H9 (cell line): Measurements from ENCODE around the gene DNAJC5. TPM values are rescaled to one million over a fixed set of nuclear protein-coding genes. Genes with fewer than 3 reads are reported as not detected.

Source experiments
- DNase-seq: peaks from one replicate; pipeline ENCODE4 v3.0.0-alpha.2; 2017
- H2AFZ ChIP-seq: one replicate; pipeline ENCODE4 v1.6.1; 2013; ENCODE audit warnings: mild to moderate bottlenecking, low read length, control low read depth, moderate library complexity
- H2AK5ac ChIP-seq: 2 replicates; pipeline ENCODE4 v1.6.1; 2013; ENCODE audit warnings: low read length, control low read depth, mixed read lengths; ENCODE audit not compliant: insufficient read length
- H2BK120ac ChIP-seq: one replicate; pipeline ENCODE4 v1.6.1; 2013; ENCODE audit warnings: low read depth, mild to moderate bottlenecking, low read length, control low read depth, inconsistent platforms; ENCODE audit not compliant: poor library complexity, severe bottlenecking
- H2BK12ac ChIP-seq: 2 replicates; pipeline ENCODE4 v1.6.1; 2013; ENCODE audit warnings: low read length, control low read depth, mixed read lengths, low read depth; ENCODE audit not compliant: insufficient read length
- H2BK15ac ChIP-seq: 2 replicates; pipeline ENCODE4 v1.6.1; 2013; ENCODE audit warnings: low read depth, low read length, control low read depth
- H2BK20ac ChIP-seq: one replicate; pipeline ENCODE4 v1.6.1; 2013; ENCODE audit warnings: low read depth, mild to moderate bottlenecking, low read length, control low read depth, inconsistent platforms; ENCODE audit not compliant: poor library complexity, severe bottlenecking
- H2BK5ac ChIP-seq: 2 replicates; pipeline ENCODE4 v1.6.1; 2013; ENCODE audit warnings: low read length, control low read depth, mixed read lengths; ENCODE audit not compliant: insufficient read length
- H3K14ac ChIP-seq: 2 replicates; pipeline ENCODE4 v1.6.1; 2013; ENCODE audit warnings: low read length, control low read depth; ENCODE audit not compliant: insufficient read depth
- H3K18ac ChIP-seq: 2 replicates; pipeline ENCODE4 v1.6.1; 2013; ENCODE audit warnings: low read depth, mild to moderate bottlenecking, mixed read lengths, low read length, control low read depth; ENCODE audit not compliant: insufficient read length
- H3K23ac ChIP-seq: 2 replicates; pipeline ENCODE4 v1.6.1; 2013; ENCODE audit warnings: low read length, control low read depth, mixed read lengths, low read depth; ENCODE audit not compliant: insufficient read length
- H3K23me2 ChIP-seq: 2 replicates; pipeline ENCODE4 v1.6.1; 2013; ENCODE audit warnings: low read depth, mild to moderate bottlenecking, mixed read lengths, low read length, control low read depth; ENCODE audit not compliant: insufficient read length, poor library complexity, severe bottlenecking
- H3K27ac ChIP-seq: 2 replicates; pipeline ENCODE4 v1.5.1; 2013; ENCODE audit warnings: low read length, control low read depth, mixed read lengths, low read depth; ENCODE audit not compliant: insufficient read length
- H3K27me3 ChIP-seq: 2 replicates; pipeline ENCODE4 v1.6.1; 2013; ENCODE audit warnings: low read length, control low read depth, inconsistent platforms; ENCODE audit not compliant: insufficient read depth
- H3K4ac ChIP-seq: 2 replicates; pipeline ENCODE4 v1.6.1; 2013; ENCODE audit warnings: low read depth, mild to moderate bottlenecking, control low read depth, inconsistent platforms, low read length, moderate library complexity
- H3K4me1 ChIP-seq: 2 replicates; pipeline ENCODE4 v1.6.1; 2013; ENCODE audit warnings: low read length, control low read depth, inconsistent platforms; ENCODE audit not compliant: insufficient read depth
- H3K4me2 ChIP-seq: 2 replicates; pipeline ENCODE4 v1.6.1; 2013; ENCODE audit warnings: low read length, control low read depth, mixed read lengths; ENCODE audit not compliant: insufficient read length, insufficient read depth
- H3K56ac ChIP-seq: 2 replicates; pipeline ENCODE4 v1.6.1; 2013; ENCODE audit warnings: low read depth, mild to moderate bottlenecking, mixed read lengths, low read length, control low read depth; ENCODE audit not compliant: insufficient read length
- H3K79me1 ChIP-seq: 2 replicates; pipeline ENCODE4 v1.6.1; 2013; ENCODE audit warnings: low read depth, mild to moderate bottlenecking, moderate library complexity, low read length, control low read depth, inconsistent platforms; ENCODE audit not compliant: insufficient read depth, poor library complexity, severe bottlenecking
- H3K79me2 ChIP-seq: 2 replicates; pipeline ENCODE4 v1.6.1; 2013; ENCODE audit warnings: low read length, control low read depth, inconsistent platforms; ENCODE audit not compliant: insufficient read depth
- H3K9ac ChIP-seq: 2 replicates; pipeline ENCODE4 v1.6.1; 2013; ENCODE audit warnings: low read length, control low read depth, mixed read lengths; ENCODE audit not compliant: insufficient read length; ENCODE audit errors: extremely low read depth
- H3K9me3 ChIP-seq: one replicate; pipeline ENCODE4 v1.6.1; 2013; ENCODE audit warnings: low read depth, low read length, inconsistent platforms; ENCODE audit not compliant: control insufficient read depth
- H3T11ph ChIP-seq: one replicate; pipeline ENCODE4 v1.6.1; 2013; ENCODE audit warnings: mild to moderate bottlenecking, low read length, control low read depth, inconsistent platforms
- H4K20me1 ChIP-seq: one replicate; pipeline ENCODE4 v1.6.1; 2013; ENCODE audit not compliant: control insufficient read depth, insufficient read length, insufficient read depth
- H4K5ac ChIP-seq: 2 replicates; pipeline ENCODE4 v1.6.1; 2013; ENCODE audit warnings: low read depth, mild to moderate bottlenecking, mixed read lengths, low read length, control low read depth; ENCODE audit not compliant: insufficient read length
- H4K8ac ChIP-seq: replicated peaks from 2 replicates; pipeline ENCODE4 v1.6.1; 2013; ENCODE audit warnings: low read length, control low read depth, mixed read lengths, low read depth; ENCODE audit not compliant: insufficient read length
- H4K91ac ChIP-seq: 2 replicates; pipeline ENCODE4 v1.6.1; 2013; ENCODE audit warnings: low read depth, mild to moderate bottlenecking, moderate library complexity, mixed read lengths, low read length, control low read depth; ENCODE audit not compliant: insufficient read length
- H3K27ac Mint-ChIP-seq, 3 experiments: 2 replicates in 2 of 3; 3 replicates in 1 of 3; pipeline ENCODE4 v1.8.0; 2020 to 2021; ENCODE audit warnings: mixed read lengths in 3 of 3, mild to moderate bottlenecking in 1 of 3, moderate library complexity in 1 of 3
- H3K27me3 Mint-ChIP-seq: 2 replicates; pipeline ENCODE4 v1.8.0; 2021; ENCODE audit warnings: low read depth, mild to moderate bottlenecking, moderate library complexity, mixed read lengths
- H3K36me3 Mint-ChIP-seq, 3 experiments: 2 replicates in 2 of 3; 3 replicates in 1 of 3; pipeline ENCODE4 v1.8.0; 2020 to 2021; ENCODE audit warnings: low read depth in 3 of 3, mixed read lengths in 3 of 3; ENCODE audit not compliant: insufficient read depth in 1 of 3
- H3K4me1 Mint-ChIP-seq, 2 experiments: 2 replicates each; pipeline ENCODE4 v1.8.0; 2020; ENCODE audit warnings: mixed read lengths in 2 of 2
- H3K4me3 Mint-ChIP-seq, 2 experiments: 2 replicates in 1 of 2; 3 replicates in 1 of 2; pipeline ENCODE4 v1.8.0; 2020 to 2021; ENCODE audit warnings: mild to moderate bottlenecking in 2 of 2, mixed read lengths in 2 of 2, moderate library complexity in 1 of 2
- H3K9me3 Mint-ChIP-seq, 2 experiments: 2 replicates in 1 of 2; 3 replicates in 1 of 2; pipeline ENCODE4 v1.8.0; 2020; ENCODE audit warnings: mild to moderate bottlenecking in 2 of 2, mixed read lengths in 2 of 2, moderate library complexity in 1 of 2
- CTCF ChIP-seq: fragments of 200-600 bp; sonication (generic); conservative IDR thresholded peaks from 3 replicates; pipeline ENCODE4 v1.8.0; 2021; ENCODE audit warnings: antibody characterized with exemption, mild to moderate bottlenecking
- WGBS: extraction: QIAGEN DNeasy Blood & Tissue Kit; methylation state at CpG from one replicate; pipeline ENCODE4 v1.1.7; 2013; ENCODE audit warnings: missing lambda C conversion rate, low lambda C conversion rate, mixed read lengths; ENCODE audit not compliant: insufficient read length; ENCODE audit errors: extremely low coverage; 5-methylcytosine and 5-hydroxymethylcytosine counted together
- total RNA-seq: library from RNA; stranded (reverse); gene quantifications from 2 replicates; pipeline ENCODE4 v1.2.1, GENCODE V29; 2021

DNAJC5 gene
- total RNA-seq, 1 experiment from 2014 or later = 43.0 TPM

GRCh38 chr20:63868264-63868663 is 26.7 kb upstream of the DNAJC5 start:
- no peaks in the 10 kb centered on the region for H4K20me1 ChIP-seq
- H3K23me2 ChIP-seq = peaks cover 3% of the 10 kb centered on the region
- no CpG with 5 or more reads among the region's 5 CpGs for WGBS
- no peak overlapping the region for H2BK20ac ChIP-seq
- no peak overlapping the region for H4K8ac ChIP-seq
- peaks cover 5% of the 10 kb centered on the region; the same call in 1 of the 2 replicates for H3K79me2 ChIP-seq
- Mint-ChIP-seq H3K27me3 (no peaks in the 10 kb centered on the region), H3K4me3 (peak overlapping the region in 1 of 2 experiments; percentile 47; a peak in 1 of 5 replicates), H3K9me3 (0 out of 5 replicates have a peak, but pooled peaks cover 0 to 2% of the 10 kb centered on the region in 2 experiments), H3K4me1 (peaks cover 12 to 15% of the 10 kb centered on the region in 2 experiments), H3K36me3 (peaks cover 18 to 50% (median 49%) of the 10 kb centered on the region in 3 experiments), H3K27ac (peak overlapping the region in 1 of 3 experiments; percentile 64; a peak in 1 of 7 replicates)
- H3K79me1 ChIP-seq = peaks cover 5% of the 10 kb centered on the region
- H3K9ac ChIP-seq = no peak overlapping the region
- no peak overlapping the region for H3K27ac ChIP-seq
- no peak overlapping the region for H3K4me2 ChIP-seq
- no peak overlapping the region for H2AK5ac ChIP-seq
- H2BK5ac ChIP-seq = no peak overlapping the region
- H3K4me1 ChIP-seq = no peaks in the 10 kb centered on the region
- H2AFZ ChIP-seq = no peak overlapping the region
- H4K5ac ChIP-seq = no peak overlapping the region
- no peak for TF ChIP-seq CTCF
- H2BK15ac ChIP-seq = no peak overlapping the region
- no peak overlapping the region for H2BK12ac ChIP-seq
- no peak overlapping the region for H3K4ac ChIP-seq
- no peak overlapping the region for H3K56ac ChIP-seq
- no peaks in the 10 kb centered on the region for H3K27me3 ChIP-seq
- no peak overlapping the region for H3K23ac ChIP-seq
- no peak overlapping the region for H3K18ac ChIP-seq
- no peak overlapping the region for H3K14ac ChIP-seq
- H3T11ph ChIP-seq = no peak overlapping the region
- DNase-seq = no peak
- no peak overlapping the region for H4K91ac ChIP-seq
- H2BK120ac ChIP-seq = no peak overlapping the region
- no peaks in the 10 kb centered on the region for H3K9me3 ChIP-seq
